ENCODE data around the gene CCDC106. TPM values are rescaled to one million over a fixed set of nuclear protein-coding genes. Genes with fewer than 3 reads are reported as not detected.
A peak's percentile ranks its signal among the peaks of the same experiment; 100 is the strongest.

The CCDC106 gene
- total and polyA plus RNA-seq, 7 experiments from 2014 or later, result 2.1 to 9.6 (median 3.7) TPM

DNA sequence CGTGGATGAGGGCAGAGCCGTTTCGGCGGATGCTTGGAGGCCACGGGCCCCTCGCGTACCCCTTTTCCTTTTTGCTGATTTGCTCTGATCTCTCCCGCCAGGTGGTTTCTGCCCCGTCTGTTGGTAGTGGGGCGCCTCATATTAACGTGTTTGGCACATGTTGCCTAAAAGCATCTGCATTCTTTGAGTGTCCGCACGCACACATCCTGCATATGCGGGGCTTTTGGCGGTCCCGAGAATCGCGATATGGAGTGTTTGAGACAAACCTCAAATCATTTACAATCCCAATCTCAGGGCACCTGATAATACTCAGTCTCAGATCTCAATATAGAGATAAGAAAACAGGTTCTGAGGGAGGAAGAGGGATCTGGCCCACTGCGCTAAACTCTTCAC lies 7.6 kb downstream of the CCDC106 start:
- H3K36me3 ChIP-seq (ENCODE audit: control insufficient read depth in 2 of 3, insufficient read depth in 3 of 3, low read length in 3 of 3), result peaks cover 8 to 31% (median 18%) of the 10 kb centered on the region in 3 experiments
- ATAC-seq, result no peak
- POLR2A ChIA-PET, result interaction anchor here (0.8 to 1.8 kb wide), 5 partner anchors 12 to 178 kb away, joined by 3 to 5 read pairs (median 4); partner anchors contain the start of gene ZNF784
- H3K9me3 Mint-ChIP-seq, result peaks cover 0 to 10% (median 0%) of the 10 kb centered on the region in 11 donors
- peak overlapping the region; percentile 99 for H3K27ac ChIP-seq (ENCODE audit: low read depth, low read length)
- peaks cover 0 to 2% (median 0%) of the 10 kb centered on the region in 5 donors for H3K27me3 Mint-ChIP-seq
- peak overlapping the region; percentile 83 to 99 (median 96) for H3K4me3 Mint-ChIP-seq
- H3K27ac Mint-ChIP-seq, result peak overlapping the region; percentile 95 to 100 (median 99)
- H3K27me3 ChIP-seq (ENCODE audit: control insufficient read depth in 2 of 2, insufficient read depth in 2 of 2, low read length in 2 of 2), result no peaks in the 10 kb centered on the region
- H3K4me3 ChIP-seq (ENCODE audit: low read length), result peak overlapping the region; percentile 96
- peaks cover 33 to 51% (median 38%) of the 10 kb centered on the region in 7 donors for H3K4me1 Mint-ChIP-seq
- no peaks in the 10 kb centered on the region for H3K9me3 ChIP-seq (ENCODE audit: control insufficient read depth in 2 of 3, low read length in 3 of 3)
- H3K36me3 Mint-ChIP-seq, result peaks cover 0 to 15% (median 9%) of the 10 kb centered on the region in 5 donors
- intact Hi-C loops (cut with micrococcal nuclease), result loop anchor here (1.0 to 10.0 kb wide), 6 partner anchors 20 to 1788 kb away; partner anchors contain the start of genes EPN1 (in 2 of the 2), KMT5C (in 1 of the 2), MYADM (in 1 of the 2) and ZNF784 (in 1 of the 2)
- peaks cover 31 to 43% of the 10 kb centered on the region in 2 donors for H3K4me1 ChIP-seq (ENCODE audit: control insufficient read depth in 2 of 2, insufficient read depth in 2 of 2, low read length in 2 of 2)
- no peak for DNase-seq
- CTCF ChIA-PET, result interaction anchor here (0.7 kb wide), 1 partner anchor 29 kb away, joined by 3 read pairs; no protein-coding TSS in a partner anchor

DNA sequence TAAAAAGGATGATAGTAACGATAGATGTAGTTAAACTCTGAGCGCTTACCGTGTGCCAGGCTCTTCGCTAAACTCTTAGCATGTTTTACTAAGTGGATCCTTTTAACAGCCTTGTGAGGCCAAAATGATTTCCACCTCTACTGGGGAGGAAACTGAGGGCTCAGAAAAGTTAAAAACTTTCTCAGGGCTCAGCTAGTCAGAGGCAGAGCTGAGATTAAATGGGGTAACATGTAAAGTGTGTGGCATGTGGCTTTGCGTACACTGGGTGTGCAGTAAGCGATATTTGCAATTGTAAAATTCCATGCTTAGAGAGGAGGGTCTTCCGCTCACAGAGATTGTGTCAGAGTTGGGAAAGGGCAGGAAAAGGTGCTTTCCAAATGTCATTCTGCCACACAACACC lies 8.5 kb downstream of the CCDC106 start:
- Histone ChIP-seq H3K27ac (ENCODE audit: low read depth, low read length) (peak overlapping the region; percentile 99), H3K4me1 (ENCODE audit: control insufficient read depth in 2 of 2, insufficient read depth in 2 of 2, low read length in 2 of 2) (peaks cover 31 to 44% of the 10 kb centered on the region in 2 donors), H3K9me3 (ENCODE audit: control insufficient read depth in 2 of 3, low read length in 3 of 3) (no peaks in the 10 kb centered on the region), H3K27me3 (ENCODE audit: control insufficient read depth in 2 of 2, insufficient read depth in 2 of 2, low read length in 2 of 2) (no peaks in the 10 kb centered on the region), H3K36me3 (ENCODE audit: control insufficient read depth in 2 of 3, insufficient read depth in 3 of 3, low read length in 3 of 3) (peaks cover 17 to 40% (median 27%) of the 10 kb centered on the region in 3 experiments), H3K4me3 (ENCODE audit: low read length) (peak overlapping the region; percentile 96)
- H3K27me3 Mint-ChIP-seq, result peaks cover 0 to 2% (median 0%) of the 10 kb centered on the region in 5 donors
- peak overlapping the region; percentile 83 to 99 (median 96) for H3K4me3 Mint-ChIP-seq
- H3K9me3 Mint-ChIP-seq, result peaks cover 0 to 10% (median 0%) of the 10 kb centered on the region in 11 donors
- H3K27ac Mint-ChIP-seq, result peak overlapping the region; percentile 13 to 100 (median 99)
- DNase-seq, result no peak
- ATAC-seq, result no peak
- intact Hi-C loops (cut with micrococcal nuclease), result loop anchor here (5.0 to 10.0 kb wide), 3 partner anchors 658 to 1789 kb away; partner anchors contain the start of genes MYADM (in 1 of the 2) and ZSCAN5A (in 1 of the 2)
- H3K36me3 Mint-ChIP-seq, result peaks cover 0 to 18% (median 9%) of the 10 kb centered on the region in 5 donors
- ChIA-PET CTCF (interaction anchor here (0.7 to 2.4 kb wide), 3 partner anchors 15 to 30 kb away, joined by 3 to 7 read pairs (median 5); no protein-coding TSS in a partner anchor), POLR2A (interaction anchor here (0.6 to 1.8 kb wide), 7 partner anchors 9 to 179 kb away, joined by 3 to 5 read pairs (median 4); partner anchors contain the start of genes CCDC106 and ZNF784)
- H3K4me1 Mint-ChIP-seq, result peaks cover 29 to 53% (median 38%) of the 10 kb centered on the region in 7 donors

DNA sequence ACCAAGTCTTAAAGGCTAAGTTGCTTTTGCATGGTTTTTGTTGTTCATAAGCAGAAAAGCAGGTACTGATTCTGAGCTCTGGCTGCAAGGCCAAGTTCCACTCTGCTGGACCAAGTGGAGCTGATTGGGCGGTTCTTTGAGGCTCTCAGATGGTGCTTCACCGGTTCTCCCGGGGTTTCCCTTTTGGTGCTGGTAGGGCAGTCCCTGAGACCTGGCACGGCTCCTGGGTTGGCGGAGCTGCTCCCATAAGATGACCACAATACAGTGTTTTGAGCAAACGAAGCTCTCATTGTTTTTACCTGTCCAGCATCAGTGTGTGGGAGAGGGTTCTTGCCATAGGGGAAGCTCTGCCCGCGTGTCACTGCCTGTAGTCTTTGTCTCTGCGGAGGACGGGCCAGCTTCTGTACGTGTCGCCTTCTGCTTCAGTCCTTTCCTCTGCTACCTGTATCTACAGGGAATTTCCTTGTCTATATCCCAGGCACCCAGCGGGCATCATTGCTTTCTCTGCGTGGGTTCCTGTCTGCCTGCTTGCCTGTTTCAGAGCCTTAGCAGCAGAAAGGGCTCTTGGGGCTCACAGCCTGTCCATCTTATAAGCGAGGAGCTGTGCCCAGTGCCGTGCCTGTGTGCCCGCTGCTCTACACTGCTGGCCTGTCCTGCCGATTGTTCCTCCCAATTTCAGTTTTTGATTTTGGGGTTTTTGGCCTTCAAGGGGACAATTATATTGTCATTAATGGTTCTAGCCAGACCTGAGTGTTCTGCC lies 9.2 kb downstream of the CCDC106 start:
- Histone ChIP-seq H3K36me3 (ENCODE audit: control insufficient read depth in 2 of 3, insufficient read depth in 3 of 3, low read length in 3 of 3) (peaks cover 19 to 46% (median 33%) of the 10 kb centered on the region in 3 experiments), H3K4me1 (ENCODE audit: control insufficient read depth in 2 of 2, insufficient read depth in 2 of 2, low read length in 2 of 2) (peaks cover 31 to 48% of the 10 kb centered on the region in 2 donors), H3K4me3 (ENCODE audit: low read length) (peak overlapping the region; percentile 96), H3K27ac (ENCODE audit: low read depth, low read length) (peak overlapping the region; percentile 99), H3K9me3 (ENCODE audit: control insufficient read depth in 2 of 3, low read length in 3 of 3) (no peaks in the 10 kb centered on the region), H3K27me3 (ENCODE audit: control insufficient read depth in 2 of 2, insufficient read depth in 2 of 2, low read length in 2 of 2) (no peaks in the 10 kb centered on the region)
- peak overlapping the region; percentile 38 to 100 (median 62) for H3K27ac Mint-ChIP-seq
- peak overlapping the region; percentile 73 to 99 (median 94) for H3K4me3 Mint-ChIP-seq
- H3K4me1 Mint-ChIP-seq, result peaks cover 35 to 59% (median 42%) of the 10 kb centered on the region in 7 donors
- peaks cover 0 to 10% (median 0%) of the 10 kb centered on the region in 11 donors for H3K9me3 Mint-ChIP-seq
- ChIA-PET POLR2A (interaction anchor here (0.6 to 1.8 kb wide), 7 partner anchors 11 to 1459 kb away, joined by 3 to 5 read pairs (median 5); partner anchors contain the start of gene ZNF784), CTCF (interaction anchor here (1.4 to 2.4 kb wide), 2 partner anchors 14 to 16 kb away, joined by 5 to 7 read pairs; no protein-coding TSS in a partner anchor)
- DNase-seq (no peak), ATAC-seq (no peak)
- H3K36me3 Mint-ChIP-seq, result peaks cover 4 to 23% (median 14%) of the 10 kb centered on the region in 5 donors
- intact Hi-C loops (cut with micrococcal nuclease), result loop anchor here (5.0 to 10.0 kb wide), 3 partner anchors 658 to 1790 kb away; partner anchors contain the start of genes MYADM (in 1 of the 2) and ZSCAN5A (in 1 of the 2)
- peaks cover 0 to 2% (median 0%) of the 10 kb centered on the region in 5 donors for H3K27me3 Mint-ChIP-seq

DNA sequence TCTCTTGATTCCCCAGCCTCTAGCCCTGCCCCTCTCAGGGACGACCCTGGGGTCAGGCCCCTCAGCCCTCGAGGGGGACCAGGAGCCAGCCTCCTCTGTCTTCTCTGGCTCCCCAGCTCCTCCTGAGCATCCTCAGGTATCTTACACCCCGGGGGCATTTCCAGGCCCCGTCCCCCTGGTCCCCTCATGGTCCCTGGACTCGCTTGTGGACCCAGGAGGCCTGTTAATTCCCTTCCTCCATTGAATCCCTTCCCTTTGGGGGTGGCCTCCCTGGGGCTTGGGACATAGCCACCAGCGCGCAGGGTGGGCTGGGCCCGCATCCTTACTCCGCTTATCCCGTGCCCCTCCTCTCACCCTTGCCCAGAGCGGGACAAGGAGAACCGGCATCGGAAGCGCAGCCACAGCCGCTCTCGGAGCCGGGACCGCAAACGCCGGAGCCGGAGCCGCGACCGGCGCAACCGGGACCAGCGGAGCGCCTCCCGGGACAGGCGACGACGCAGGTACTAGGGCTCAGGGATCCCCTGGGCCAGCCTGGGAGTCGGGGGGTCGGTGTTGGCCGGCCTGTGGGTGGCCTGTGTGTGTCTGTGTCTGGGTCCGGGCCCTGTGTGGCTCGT lies 10.9 kb downstream of the CCDC106 start:
- H3K36me3 Mint-ChIP-seq, result peaks cover 12 to 32% (median 23%) of the 10 kb centered on the region in 5 donors
- peaks cover 31 to 48% of the 10 kb centered on the region in 2 donors for H3K4me1 ChIP-seq (ENCODE audit: control insufficient read depth in 2 of 2, insufficient read depth in 2 of 2, low read length in 2 of 2)
- CTCF ChIA-PET, result no interaction called here
- ATAC-seq (no peak), DNase-seq (no peak)
- peaks cover 0 to 6% (median 0%) of the 10 kb centered on the region in 11 donors for H3K9me3 Mint-ChIP-seq
- intact Hi-C loops (cut with micrococcal nuclease), result loop anchor here (5.0 to 10.0 kb wide), 3 partner anchors 656 to 1792 kb away; partner anchors contain the start of genes MYADM (in 1 of the 2) and ZSCAN5A (in 1 of the 2)
- H3K4me1 Mint-ChIP-seq, result peaks cover 38 to 74% (median 51%) of the 10 kb centered on the region in 7 donors
- H3K27me3 ChIP-seq (ENCODE audit: control insufficient read depth in 2 of 2, insufficient read depth in 2 of 2, low read length in 2 of 2), result no peaks in the 10 kb centered on the region
- H3K27ac Mint-ChIP-seq, result peak overlapping the region in 5 of 9 donors; percentile 19 to 90 (median 52)
- no peaks in the 10 kb centered on the region for H3K27me3 Mint-ChIP-seq
- peak overlapping the region in 6 of 10 donors; percentile 8 to 99 (median 68) for H3K4me3 Mint-ChIP-seq
- H3K27ac ChIP-seq (ENCODE audit: low read depth, low read length), result peak overlapping the region; percentile 56
- no peaks in the 10 kb centered on the region for H3K9me3 ChIP-seq (ENCODE audit: control insufficient read depth in 2 of 3, low read length in 3 of 3)
- POLR2A ChIA-PET, result interaction anchor here (1.3 kb wide), 2 partner anchors 32 to 1458 kb away, joined by 3 to 5 read pairs; no protein-coding TSS in a partner anchor
- peaks cover 36 to 64% (median 48%) of the 10 kb centered on the region in 3 experiments for H3K36me3 ChIP-seq (ENCODE audit: control insufficient read depth in 2 of 3, insufficient read depth in 3 of 3, low read length in 3 of 3)
- H3K4me3 ChIP-seq (ENCODE audit: low read length), result no peak overlapping the region

- no peak for DNase-seq
- Mint-ChIP-seq H3K9me3 (no peaks in the 10 kb centered on the region), H3K4me3 (peak overlapping the region in 6 of 10 donors; percentile 47 to 83 (median 60)), H3K4me1 (peaks cover 36 to 79% (median 57%) of the 10 kb centered on the region in 7 donors), H3K36me3 (peaks cover 12 to 32% (median 23%) of the 10 kb centered on the region in 5 donors), H3K27me3 (no peaks in the 10 kb centered on the region), H3K27ac (peak overlapping the region in 6 of 9 donors; percentile 19 to 90 (median 54))
- Histone ChIP-seq H3K36me3 (ENCODE audit: control insufficient read depth in 2 of 3, insufficient read depth in 3 of 3, low read length in 3 of 3) (peaks cover 40 to 73% (median 53%) of the 10 kb centered on the region in 3 experiments), H3K27me3 (ENCODE audit: control insufficient read depth in 2 of 2, insufficient read depth in 2 of 2, low read length in 2 of 2) (no peaks in the 10 kb centered on the region), H3K4me3 (ENCODE audit: low read length) (no peak overlapping the region), H3K4me1 (ENCODE audit: control insufficient read depth in 2 of 2, insufficient read depth in 2 of 2, low read length in 2 of 2) (peaks cover 31 to 48% of the 10 kb centered on the region in 2 donors), H3K9me3 (ENCODE audit: control insufficient read depth in 2 of 3, low read length in 3 of 3) (no peaks in the 10 kb centered on the region), H3K27ac (ENCODE audit: low read depth, low read length) (peak overlapping the region; percentile 52)
- intact Hi-C loops (cut with micrococcal nuclease), result loop anchor here (5.0 to 10.0 kb wide), 3 partner anchors 655 to 1793 kb away; partner anchors contain the start of genes MYADM (in 1 of the 2) and ZSCAN5A (in 1 of the 2)
- ChIA-PET CTCF (interaction anchor here (0.5 kb wide), 1 partner anchor 1357 kb away, joined by 5 read pairs; no protein-coding TSS in a partner anchor), POLR2A (no interaction called here)
- no peak for ATAC-seq
Observed at GRCh38 chr19:55659822-55660221, 11.8 kb downstream of the CCDC106 start.

All from naive thymus-derived CD4-positive, alpha-beta T cell (primary cell).